ENCODE data around the gene ARHGEF4.

DNA sequence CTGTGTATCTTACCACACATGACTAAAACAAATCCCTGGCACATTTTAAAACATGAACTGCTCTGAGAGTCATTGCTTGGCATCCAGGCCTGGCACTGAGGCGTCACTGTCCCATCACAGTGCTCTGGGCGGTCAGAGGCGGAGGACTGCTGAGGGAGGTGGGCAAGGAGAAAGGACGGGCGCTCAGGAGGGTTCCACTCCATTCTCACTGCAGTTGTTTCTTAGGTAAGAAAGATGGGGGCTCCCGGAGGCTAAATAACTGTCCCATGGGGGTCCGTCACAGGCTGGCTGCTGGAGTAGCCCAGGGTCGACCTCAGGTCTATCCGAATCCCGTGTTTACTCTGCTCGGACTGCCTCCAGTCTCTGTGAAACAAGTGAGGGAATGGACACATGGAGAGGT lies 139.0 kb downstream of the ARHGEF4 start:
- TF ChIP-seq CTCF (IDR thresholded peaks at IDR 0.05) (no peak), POLR2A (IDR thresholded peaks at IDR 0.05) (no peak)

Measured in esophagus squamous epithelium (tissue), 4 donors.